IPS-20b (cell line): Measurements from ENCODE around the gene SORL1.
A peak's percentile ranks its signal among the peaks of the same experiment; 100 is the strongest.

Experiments used
- H3K27ac ChIP-seq: one replicate; pipeline ENCODE4 v1.5.1; 2013; ENCODE audit warnings: low read length
- H3K27me3 ChIP-seq: 2 replicates; pipeline ENCODE4 v1.6.1; 2013; ENCODE audit warnings: mild to moderate bottlenecking, low read length, inconsistent platforms; ENCODE audit not compliant: insufficient read depth
- H3K36me3 ChIP-seq: 2 replicates; pipeline ENCODE4 v1.6.1; 2013; ENCODE audit warnings: low read depth, mild to moderate bottlenecking, inconsistent platforms, low read length, moderate library complexity; ENCODE audit not compliant: insufficient read depth
- H3K4me1 ChIP-seq: 2 replicates; pipeline ENCODE4 v1.6.1; 2013; ENCODE audit warnings: mild to moderate bottlenecking, control low read depth, inconsistent platforms, low read length, moderate library complexity; ENCODE audit not compliant: insufficient read depth
- H3K4me3 ChIP-seq: 2 replicates; pipeline ENCODE4 v1.5.1; 2013; ENCODE audit warnings: mild to moderate bottlenecking, low read length, inconsistent platforms
- H3K9ac ChIP-seq: 2 replicates; pipeline ENCODE4 v1.6.1; 2013; ENCODE audit warnings: low read depth, mild to moderate bottlenecking, inconsistent platforms, low read length, moderate library complexity
- H3K9me3 ChIP-seq: 2 replicates; pipeline ENCODE4 v1.6.1; 2013; ENCODE audit warnings: mild to moderate bottlenecking, low read depth, low read length, inconsistent platforms; ENCODE audit not compliant: insufficient read depth

The SORL1 gene

GRCh38 chr11:121458551-121458950 is 6.4 kb downstream of the SORL1 start:
- H3K27ac ChIP-seq = no peak overlapping the region
- H3K36me3 ChIP-seq = peaks cover 6% of the 10 kb centered on the region; the same call in 1 of the 2 replicates
- peaks cover 26% of the 10 kb centered on the region; the same call in 1 of the 2 replicates for H3K4me1 ChIP-seq
- no peaks in the 10 kb centered on the region for H3K27me3 ChIP-seq
- no peak overlapping the region for H3K9ac ChIP-seq
- H3K9me3 ChIP-seq = no peaks in the 10 kb centered on the region
- H3K4me3 ChIP-seq = no peak overlapping the region

DNA sequence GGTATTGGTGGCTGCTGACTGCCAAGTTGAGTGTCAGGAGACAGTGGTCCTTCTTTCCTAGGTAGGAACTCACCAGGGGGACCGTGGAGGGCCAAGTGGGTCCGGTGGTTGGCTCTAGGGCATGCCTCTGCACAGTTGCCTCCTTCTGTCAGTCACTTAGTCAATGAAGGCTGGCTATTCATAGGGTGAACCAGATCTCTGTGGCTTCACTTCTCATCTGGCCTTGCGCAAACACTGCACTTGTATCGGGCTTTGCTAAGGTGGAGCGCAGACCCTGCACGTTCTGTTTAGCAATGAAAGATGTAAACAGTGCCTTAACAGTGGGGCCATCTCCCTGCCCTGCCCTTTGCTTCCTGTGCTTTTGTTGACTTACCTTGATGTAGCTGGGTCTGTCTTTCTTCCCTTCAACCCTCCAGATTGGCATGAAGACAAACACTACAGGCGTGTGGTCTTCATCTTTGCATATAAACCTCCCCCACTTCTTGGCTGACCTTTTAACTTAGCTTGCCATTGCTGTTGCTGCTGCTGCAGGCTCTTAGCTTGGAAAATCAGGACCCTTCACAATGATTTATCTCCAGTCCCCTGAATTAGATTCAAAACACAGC is 7.4 kb downstream of the SORL1 start:
- H3K27me3 ChIP-seq = no peaks in the 10 kb centered on the region
- peaks cover 6% of the 10 kb centered on the region; the same call in 1 of the 2 replicates for H3K36me3 ChIP-seq
- H3K9ac ChIP-seq = no peak overlapping the region
- H3K4me3 ChIP-seq = no peak overlapping the region
- H3K9me3 ChIP-seq = no peaks in the 10 kb centered on the region
- no peak overlapping the region for H3K27ac ChIP-seq
- peaks cover 28% of the 10 kb centered on the region for H3K4me1 ChIP-seq

DNA sequence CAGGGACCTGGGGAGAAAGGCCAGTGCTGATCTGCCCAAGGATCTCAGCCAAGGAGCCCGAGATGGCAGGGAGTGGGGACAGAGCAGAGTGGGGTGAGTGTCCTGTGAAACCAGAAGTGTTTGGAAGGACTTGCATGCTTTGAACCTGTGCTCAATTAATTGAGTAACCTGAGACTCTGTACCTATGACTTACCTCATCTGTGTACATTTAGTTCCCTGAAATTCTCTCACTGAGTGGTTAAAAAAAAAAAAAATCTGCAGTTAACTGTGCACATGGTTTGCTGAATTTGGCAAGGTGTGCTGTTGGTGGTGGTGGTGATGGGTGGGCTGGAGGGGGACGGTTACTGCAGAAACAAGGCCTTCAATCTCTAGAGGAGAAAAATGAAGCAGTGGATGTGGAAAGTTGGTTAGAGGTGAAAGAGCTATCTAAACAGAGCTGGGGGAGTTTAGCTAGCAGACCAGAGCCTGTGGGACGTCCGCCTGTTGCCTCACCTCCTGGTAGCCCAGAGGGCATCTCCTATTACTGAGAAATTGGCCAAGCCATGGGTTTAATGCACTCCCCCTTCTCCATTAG is 8.9 kb downstream of the SORL1 start:
- Histone ChIP-seq H3K4me3 (no peak overlapping the region), H3K9me3 (no peaks in the 10 kb centered on the region), H3K36me3 (peaks cover 6% of the 10 kb centered on the region; the same call in 1 of the 2 replicates), H3K27ac (no peak overlapping the region), H3K4me1 (peaks cover 40% of the 10 kb centered on the region), H3K27me3 (no peaks in the 10 kb centered on the region), H3K9ac (no peak overlapping the region)

GRCh38 chr11:121461843-121462242 is 9.7 kb downstream of the SORL1 start:
- H3K4me3 ChIP-seq = no peak overlapping the region
- no peaks in the 10 kb centered on the region for H3K9me3 ChIP-seq
- H3K9ac ChIP-seq = no peak overlapping the region
- H3K36me3 ChIP-seq = peaks cover 6% of the 10 kb centered on the region; the same call in 1 of the 2 replicates
- H3K27me3 ChIP-seq = no peaks in the 10 kb centered on the region
- H3K27ac ChIP-seq = no peak overlapping the region
- peaks cover 42% of the 10 kb centered on the region for H3K4me1 ChIP-seq

DNA sequence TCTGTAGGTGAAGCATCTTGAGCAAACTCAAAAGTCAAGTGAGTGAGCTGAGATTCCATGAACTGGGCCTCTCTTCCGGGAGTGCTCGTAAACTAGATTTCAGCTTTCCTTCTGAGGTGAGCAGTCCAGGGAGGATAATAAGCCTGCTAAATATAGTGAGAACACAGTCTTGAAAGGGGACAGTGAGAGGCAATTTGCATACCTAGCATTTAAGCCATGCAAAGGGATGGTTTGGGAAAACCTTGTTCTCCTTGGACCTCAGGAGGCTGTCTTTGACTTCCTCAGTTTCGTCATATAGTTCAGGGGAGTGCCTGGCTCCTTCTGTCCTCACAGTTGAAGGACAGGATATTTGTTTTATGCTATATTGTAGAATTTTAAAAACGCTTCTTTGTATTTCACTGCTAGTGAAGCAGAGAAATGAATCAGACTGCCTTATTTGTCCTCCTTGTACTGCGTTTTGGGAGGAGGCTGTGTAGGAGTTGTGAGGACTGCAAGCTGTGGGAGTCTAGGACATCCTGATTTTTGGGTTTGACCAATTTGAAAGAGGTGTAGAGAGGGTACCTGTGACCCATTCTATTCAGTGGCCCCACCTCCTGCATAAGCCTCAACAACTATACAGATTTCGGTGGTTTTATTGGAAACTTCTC is 11.7 kb downstream of the SORL1 start:
- no peaks in the 10 kb centered on the region for H3K9me3 ChIP-seq
- H3K4me1 ChIP-seq = peaks cover 40% of the 10 kb centered on the region
- H3K4me3 ChIP-seq = no peak overlapping the region
- no peak overlapping the region for H3K9ac ChIP-seq
- no peaks in the 10 kb centered on the region for H3K27me3 ChIP-seq
- H3K27ac ChIP-seq = no peak overlapping the region
- peaks cover 2% of the 10 kb centered on the region; the same call in 1 of the 2 replicates for H3K36me3 ChIP-seq

DNA sequence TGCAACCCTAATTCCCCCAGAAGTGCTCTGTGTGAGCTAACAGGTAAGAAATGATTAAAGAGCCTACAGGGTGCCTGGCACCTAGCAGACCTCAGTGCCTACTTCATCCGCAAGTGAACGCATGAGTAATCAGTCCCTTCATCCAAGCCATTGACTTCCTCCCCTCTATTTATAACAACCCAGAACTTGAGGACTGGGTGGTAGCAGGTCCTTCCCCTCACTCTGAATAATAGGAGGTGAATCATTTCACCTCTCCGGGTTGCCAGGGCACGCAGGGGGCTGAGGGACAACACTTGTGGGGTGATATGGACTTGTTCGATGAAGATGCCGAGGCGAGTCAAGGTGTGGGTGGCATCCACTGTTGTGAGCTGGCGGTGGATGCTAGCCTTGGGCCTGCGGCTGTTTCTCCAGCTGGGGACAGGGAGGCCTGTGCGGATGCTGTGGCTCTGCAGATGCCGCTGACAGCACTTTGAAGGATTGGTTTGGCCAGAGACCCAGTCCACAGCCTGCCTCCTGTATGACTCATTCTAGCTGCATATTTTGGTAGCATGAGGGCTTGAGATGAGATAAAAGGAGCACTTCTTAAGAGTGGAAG is 12.3 kb downstream of the SORL1 start:
- no peaks in the 10 kb centered on the region for H3K36me3 ChIP-seq
- H3K27me3 ChIP-seq = no peaks in the 10 kb centered on the region
- peaks cover 42% of the 10 kb centered on the region for H3K4me1 ChIP-seq
- H3K9me3 ChIP-seq = no peaks in the 10 kb centered on the region
- H3K4me3 ChIP-seq = no peak overlapping the region
- H3K27ac ChIP-seq = no peak overlapping the region
- no peak overlapping the region for H3K9ac ChIP-seq

DNA sequence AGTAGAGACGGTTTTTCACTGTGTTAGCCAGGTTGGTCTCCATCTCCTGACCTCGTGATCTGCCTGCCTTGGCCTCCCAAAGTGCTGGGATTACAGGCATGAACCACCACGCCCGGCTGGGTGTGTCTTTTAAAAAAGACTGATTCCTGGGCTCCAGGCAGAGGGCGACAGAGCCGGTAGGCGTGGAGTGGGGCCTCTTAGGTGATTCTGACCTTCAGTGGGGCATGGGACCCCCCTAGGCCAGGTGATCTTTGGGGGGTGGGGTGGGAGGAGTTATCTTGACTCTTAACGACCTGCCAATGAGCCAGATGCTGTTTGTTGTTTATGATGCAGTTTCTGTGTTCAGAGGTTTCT is 13.6 kb downstream of the SORL1 start:
- H3K27me3 ChIP-seq = no peaks in the 10 kb centered on the region
- peak overlapping the region; percentile 49; the same call in 1 of the 2 replicates for H3K9ac ChIP-seq
- no peak overlapping the region for H3K4me3 ChIP-seq
- H3K4me1 ChIP-seq = peaks cover 42% of the 10 kb centered on the region
- H3K27ac ChIP-seq = peak overlapping the region; percentile 77
- H3K9me3 ChIP-seq = no peaks in the 10 kb centered on the region
- peaks cover 12% of the 10 kb centered on the region for H3K36me3 ChIP-seq

GRCh38 chr11:121466063-121466794 is 14.1 kb downstream of the SORL1 start:
- Histone ChIP-seq H3K9ac (peak overlapping the region; percentile 49; the same call in 1 of the 2 replicates), H3K4me1 (peaks cover 42% of the 10 kb centered on the region), H3K27ac (peak overlapping the region; percentile 77), H3K27me3 (no peaks in the 10 kb centered on the region), H3K9me3 (no peaks in the 10 kb centered on the region), H3K4me3 (peak overlapping the region; percentile 7; the same call in 1 of the 2 replicates), H3K36me3 (peaks cover 17% of the 10 kb centered on the region)

DNA sequence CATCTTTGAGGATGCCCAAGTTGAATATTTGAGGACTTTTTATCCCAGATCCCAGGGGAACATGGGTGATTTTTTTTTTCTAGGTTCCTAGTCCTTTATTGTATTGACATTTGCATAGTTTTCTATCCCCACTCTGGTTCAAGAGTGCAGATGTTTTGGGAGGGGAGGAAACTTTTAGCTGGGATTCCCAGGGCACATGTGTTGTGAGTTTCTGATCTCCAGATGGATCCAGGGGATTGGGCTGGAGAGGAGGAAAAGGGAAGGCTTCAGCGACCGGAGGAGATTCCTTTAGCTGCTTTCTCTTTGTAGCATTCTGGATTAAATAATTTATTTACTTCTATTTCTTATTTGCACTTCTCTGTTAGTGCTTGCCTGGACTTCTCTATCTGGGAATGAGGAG is 15.4 kb downstream of the SORL1 start:
- Histone ChIP-seq H3K27me3 (no peaks in the 10 kb centered on the region), H3K9me3 (no peaks in the 10 kb centered on the region), H3K4me3 (peak overlapping the region; percentile 0; the same call in 1 of the 2 replicates), H3K36me3 (peaks cover 29% of the 10 kb centered on the region), H3K9ac (peak overlapping the region; percentile 18; the same call in 1 of the 2 replicates), H3K27ac (peak overlapping the region; percentile 56), H3K4me1 (peaks cover 42% of the 10 kb centered on the region)

DNA sequence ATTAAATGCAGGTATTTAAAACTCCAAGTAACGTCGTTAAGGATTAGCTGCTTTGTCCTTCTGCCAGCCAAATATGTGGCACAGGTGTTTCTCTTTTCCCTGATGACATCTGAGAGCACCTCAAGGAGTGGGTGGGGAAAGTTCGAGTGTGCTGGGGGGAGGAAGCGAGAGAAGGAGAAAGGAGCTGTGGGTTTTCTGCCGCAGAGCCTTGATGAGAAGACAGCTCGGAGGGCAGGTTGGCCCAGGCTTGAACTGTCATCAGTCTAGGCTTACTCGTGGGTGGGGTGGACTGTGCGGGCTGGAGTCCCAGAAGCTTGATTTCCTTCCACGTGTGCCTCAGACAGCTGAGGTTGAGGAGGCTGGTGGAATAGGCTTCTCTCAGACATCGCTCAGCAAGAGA is 15.9 kb downstream of the SORL1 start:
- Histone ChIP-seq H3K9me3 (no peaks in the 10 kb centered on the region), H3K4me1 (peaks cover 42% of the 10 kb centered on the region), H3K27me3 (no peaks in the 10 kb centered on the region), H3K4me3 (peak overlapping the region; percentile 0; the same call in 1 of the 2 replicates), H3K36me3 (peaks cover 29% of the 10 kb centered on the region), H3K27ac (no peak overlapping the region), H3K9ac (no peak overlapping the region)

- H3K27me3 ChIP-seq = no peaks in the 10 kb centered on the region
- no peak overlapping the region for H3K27ac ChIP-seq
- peaks cover 29% of the 10 kb centered on the region for H3K36me3 ChIP-seq
- no peak overlapping the region for H3K9ac ChIP-seq
- H3K4me1 ChIP-seq = peaks cover 28% of the 10 kb centered on the region
- H3K9me3 ChIP-seq = no peaks in the 10 kb centered on the region
- no peak overlapping the region for H3K4me3 ChIP-seq
These were observed 17.8 kb downstream of the SORL1 start for GRCh38 chr11:121469910-121470309.
